Activated naive CD4-positive, alpha-beta T cell treated with anti-CD3 and anti-CD28 coated beads for 36 hours (primary cell): ENCODE data around the gene CRYAB. TPM values are rescaled to one million over a fixed set of nuclear protein-coding genes. Genes with fewer than 3 reads are reported as not detected.

Source experiments
- CTCF ChIA-PET: fragments of 350-600 bp; sonication (Branson Sonifier 250); formaldehyde crosslinking; loops from one replicate; lab custom pipeline; 2021; ENCODE audit warnings: antibody characterized with exemption; lab: Charles Lee
- DNase-seq: peaks from one replicate; pipeline ENCODE4 v3.0.0-alpha.2; 2020
- H3K27ac Mint-ChIP-seq: one replicate; pipeline ENCODE4 v1.8.0; 2021; ENCODE audit warnings: mild to moderate bottlenecking, mixed read lengths
- H3K27me3 Mint-ChIP-seq: one replicate; pipeline ENCODE4 v1.8.0; 2021; ENCODE audit warnings: low read depth, mixed read lengths
- H3K36me3 Mint-ChIP-seq: one replicate; pipeline ENCODE4 v1.8.0; 2021; ENCODE audit warnings: low read depth, mixed read lengths
- H3K4me1 Mint-ChIP-seq: one replicate; pipeline ENCODE4 v1.8.0; 2021; ENCODE audit warnings: low read depth, mixed read lengths
- H3K4me3 Mint-ChIP-seq: one replicate; pipeline ENCODE4 v1.8.0; 2021; ENCODE audit warnings: mild to moderate bottlenecking, moderate library complexity, mixed read lengths
- H3K9me3 Mint-ChIP-seq: one replicate; pipeline ENCODE4 v1.8.0; 2021; ENCODE audit warnings: mixed read lengths
- intact Hi-C: fragments of 100-400 bp; cut with micrococcal nuclease; formaldehyde crosslinking; loops from one replicate; pipeline ENCODE4 v1.15.1; 2023
- total RNA-seq, 2 experiments: library from RNA; stranded (reverse); gene quantifications; one replicate each; pipeline ENCODE4 v1.2.3, GENCODE V29; 2021

CRYAB gene
- total RNA-seq, 2 experiments from 2014 or later, result not detected

DNA sequence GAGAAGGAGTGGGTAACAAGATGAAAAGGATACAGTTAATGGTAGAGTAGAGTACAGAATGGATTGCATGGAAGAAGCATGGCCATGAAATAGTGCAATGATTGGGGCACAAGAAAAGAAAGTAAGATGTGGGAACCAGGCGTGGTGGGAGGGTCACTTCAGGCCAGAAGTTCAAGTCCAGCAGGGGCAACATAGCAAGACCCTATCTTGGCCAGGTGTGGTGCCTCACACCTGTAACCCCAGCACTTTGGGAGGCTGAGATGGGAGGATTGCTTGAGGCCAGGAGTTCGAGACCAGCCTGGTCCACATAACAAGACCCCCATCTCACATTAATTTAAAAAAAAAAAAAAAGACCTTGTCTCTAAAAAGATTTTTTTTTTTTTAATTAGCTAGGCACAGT, 5.7 kb upstream of the CRYAB start:
- H3K27ac Mint-ChIP-seq, result no peak overlapping the region
- DNase-seq, result no peak
- H3K9me3 Mint-ChIP-seq, result no peaks in the 10 kb centered on the region
- no peak overlapping the region for H3K4me3 Mint-ChIP-seq
- CTCF ChIA-PET, result no interaction called here
- H3K4me1 Mint-ChIP-seq, result peaks cover 2% of the 10 kb centered on the region
- peaks cover 33% of the 10 kb centered on the region for H3K27me3 Mint-ChIP-seq
- intact Hi-C loops, result no loop called here
- no peaks in the 10 kb centered on the region for H3K36me3 Mint-ChIP-seq

DNA sequence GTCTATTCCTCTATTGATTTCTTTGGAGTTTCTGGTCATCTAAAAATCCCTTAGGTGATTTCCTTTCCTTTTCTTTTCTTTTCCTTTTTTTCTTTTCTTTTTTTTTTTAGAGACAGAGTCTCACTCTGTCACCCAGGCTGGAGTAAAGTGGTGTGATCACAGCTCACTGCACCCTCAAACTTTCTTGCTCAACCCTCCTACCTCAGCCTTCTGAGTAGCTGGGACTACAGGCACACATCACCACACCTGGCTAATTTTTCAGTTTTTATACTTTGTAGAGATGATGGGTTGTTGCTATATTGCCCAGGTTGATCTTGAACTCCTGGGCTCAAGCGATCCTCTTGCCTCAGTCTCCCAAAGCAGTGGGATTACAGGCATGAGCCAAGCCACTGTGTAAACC, 5.2 kb upstream of the CRYAB start:
- H3K36me3 Mint-ChIP-seq, result no peaks in the 10 kb centered on the region
- peaks cover 36% of the 10 kb centered on the region for H3K27me3 Mint-ChIP-seq
- H3K27ac Mint-ChIP-seq, result no peak overlapping the region
- no peak for DNase-seq
- no peak overlapping the region for H3K4me3 Mint-ChIP-seq
- H3K4me1 Mint-ChIP-seq, result peaks cover 2% of the 10 kb centered on the region
- intact Hi-C loops, result no loop called here
- CTCF ChIA-PET, result no interaction called here
- H3K9me3 Mint-ChIP-seq, result no peaks in the 10 kb centered on the region

- intact Hi-C loops, result no loop called here
- Mint-ChIP-seq H3K9me3 (no peaks in the 10 kb centered on the region), H3K4me3 (no peak overlapping the region), H3K27me3 (peaks cover 44% of the 10 kb centered on the region), H3K36me3 (no peaks in the 10 kb centered on the region), H3K4me1 (peaks cover 2% of the 10 kb centered on the region), H3K27ac (no peak overlapping the region)
- no peak for DNase-seq
- CTCF ChIA-PET, result interaction anchor here (0.9 kb wide), 1 partner anchor 18 kb away, joined by 3 read pairs; no protein-coding TSS in a partner anchor
Measured at GRCh38 chr11:111913997-111914396, 2.4 kb upstream of the CRYAB start.

- no peak for DNase-seq
- CTCF ChIA-PET, result interaction anchor here (0.9 kb wide), 1 partner anchor 18 kb away, joined by 3 read pairs; no protein-coding TSS in a partner anchor
- Mint-ChIP-seq H3K36me3 (no peaks in the 10 kb centered on the region), H3K4me1 (no peaks in the 10 kb centered on the region), H3K4me3 (no peak overlapping the region), H3K27me3 (peaks cover 44% of the 10 kb centered on the region), H3K9me3 (no peaks in the 10 kb centered on the region), H3K27ac (no peak overlapping the region)
- intact Hi-C loops, result no loop called here
Measured at GRCh38 chr11:111913031-111913861, 1.7 kb upstream of the CRYAB start.

- H3K27ac Mint-ChIP-seq, result no peak within 1 kb of the TSS
- no peak for DNase-seq
- CTCF ChIA-PET, result no interaction called here
- intact Hi-C loops, result no loop called here
- no peaks in the 10 kb centered on the region for H3K4me1 Mint-ChIP-seq
- no peaks in the 10 kb centered on the region for H3K36me3 Mint-ChIP-seq
- no peak within 1 kb of the TSS for H3K4me3 Mint-ChIP-seq
- H3K27me3 Mint-ChIP-seq, result peaks cover 39% of the 10 kb centered on the region
- H3K9me3 Mint-ChIP-seq, result no peaks in the 10 kb centered on the region
Measured at GRCh38 chr11:111912535-111912934, 965 bp upstream of the CRYAB start, which contains the start of gene HSPB2. TSS of gene HSPB2 (plus strand) at chr11:111912734. CDS start at chr11:111912830, 96 bp downstream.

DNA sequence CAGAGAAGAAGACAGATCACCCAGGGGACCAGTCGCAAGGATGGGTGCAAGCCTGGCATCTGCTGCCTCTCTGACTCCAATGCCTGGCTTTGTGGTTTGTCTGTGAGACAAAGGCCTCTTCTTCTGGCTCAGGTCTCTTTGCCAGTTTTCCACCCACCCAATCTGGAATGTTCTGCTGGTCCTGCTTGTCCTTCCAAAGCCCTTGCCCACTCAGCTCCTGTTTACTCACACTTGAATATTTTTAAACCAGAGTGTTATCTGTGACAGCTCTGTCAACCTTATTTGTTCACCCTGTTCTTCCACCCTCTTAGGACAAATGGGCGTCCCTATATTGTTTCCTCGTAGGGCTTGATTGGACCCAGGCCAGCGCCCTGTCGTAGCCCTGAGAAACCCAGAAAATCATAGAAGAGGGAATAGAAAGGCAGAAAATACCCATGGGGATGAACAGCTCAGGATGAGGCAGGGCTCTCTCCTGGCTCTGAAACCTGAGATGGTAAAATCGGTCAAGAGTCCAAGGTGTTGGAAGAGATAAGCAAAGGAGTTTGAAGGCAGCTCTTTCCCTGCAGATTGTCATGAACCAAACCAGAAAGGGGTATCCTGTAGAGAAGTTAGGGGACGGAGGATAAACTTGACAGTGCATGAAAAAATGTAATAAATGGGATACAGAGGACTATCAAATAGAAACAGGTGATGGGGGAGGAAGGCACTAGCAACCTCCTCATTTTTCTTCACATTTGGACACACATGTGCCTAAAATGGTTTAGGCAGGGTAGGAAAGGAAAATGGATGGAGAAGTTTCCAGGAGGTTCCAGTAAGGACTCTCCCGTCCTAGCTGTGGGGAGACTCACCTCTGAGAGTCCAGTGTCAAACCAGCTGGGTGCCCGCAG, 651 bp downstream of the CRYAB start:
- H3K4me3 Mint-ChIP-seq, result no peak overlapping the region
- intact Hi-C loops, result no loop called here
- no peaks in the 10 kb centered on the region for H3K36me3 Mint-ChIP-seq
- H3K27ac Mint-ChIP-seq, result no peak overlapping the region
- no peaks in the 10 kb centered on the region for H3K4me1 Mint-ChIP-seq
- CTCF ChIA-PET, result interaction anchor here (1.0 to 1.3 kb wide), 2 partner anchors 18 to 21 kb away, joined by 3 to 4 read pairs; no protein-coding TSS in a partner anchor
- no peaks in the 10 kb centered on the region for H3K9me3 Mint-ChIP-seq
- peaks cover 34% of the 10 kb centered on the region for H3K27me3 Mint-ChIP-seq
- no peak for DNase-seq

DNA sequence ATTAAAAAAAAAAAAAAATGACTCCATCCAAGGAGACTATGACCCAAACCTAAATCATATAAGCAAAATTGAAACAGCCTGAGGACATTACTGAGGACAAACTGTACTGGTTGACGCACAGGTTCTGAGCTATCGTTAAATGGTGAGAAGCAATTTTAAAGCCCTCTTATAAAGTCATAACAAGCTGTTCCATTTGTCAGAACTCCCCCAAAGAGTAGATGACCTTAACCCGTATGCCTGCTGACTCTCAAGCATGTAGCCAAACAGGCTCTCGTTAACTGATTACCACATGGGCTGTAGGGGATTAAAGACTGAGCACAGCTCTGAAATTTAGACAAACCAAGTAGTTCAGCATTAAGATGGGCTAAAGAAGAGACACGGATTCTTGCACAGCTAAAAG, 2.2 kb downstream of the CRYAB start:
- CTCF ChIA-PET, result interaction anchor here (1.3 kb wide), 1 partner anchor 22 kb away, joined by 4 read pairs; no protein-coding TSS in a partner anchor
- intact Hi-C loops, result no loop called here
- H3K4me1 Mint-ChIP-seq, result no peaks in the 10 kb centered on the region
- DNase-seq, result no peak
- H3K27me3 Mint-ChIP-seq, result peaks cover 29% of the 10 kb centered on the region
- H3K4me3 Mint-ChIP-seq, result no peak overlapping the region
- H3K27ac Mint-ChIP-seq, result no peak overlapping the region
- no peaks in the 10 kb centered on the region for H3K36me3 Mint-ChIP-seq
- H3K9me3 Mint-ChIP-seq, result no peaks in the 10 kb centered on the region

DNA sequence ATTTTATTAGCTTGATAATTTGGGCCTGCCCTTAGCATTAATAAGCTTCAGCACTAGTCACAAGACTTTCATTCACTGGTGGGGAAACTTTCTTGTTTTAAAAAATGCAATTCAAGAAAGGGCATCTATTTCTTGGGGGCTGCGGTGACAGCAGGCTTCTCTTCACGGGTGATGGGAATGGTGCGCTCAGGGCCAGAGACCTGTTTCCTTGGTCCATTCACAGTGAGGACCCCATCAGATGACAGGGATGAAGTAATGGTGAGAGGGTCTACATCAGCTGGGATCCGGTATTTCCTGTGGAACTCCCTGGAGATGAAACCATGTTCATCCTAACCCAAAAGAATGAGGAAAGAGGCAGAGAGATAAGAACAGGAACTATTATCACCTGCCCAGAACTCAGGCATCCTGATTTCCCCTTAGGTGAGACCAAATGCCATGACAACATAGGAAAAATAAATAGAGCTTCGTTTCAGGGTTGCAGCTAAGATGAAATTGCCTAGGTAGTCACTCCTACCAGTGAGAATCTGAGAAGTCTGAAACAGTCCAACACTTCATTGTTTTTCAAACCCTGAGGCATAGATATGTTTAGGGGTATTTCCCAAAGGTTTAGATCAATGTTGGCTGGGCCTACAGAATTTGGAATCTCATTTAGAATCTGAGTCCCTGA, 2.8 kb downstream of the CRYAB start:
- intact Hi-C loops, result no loop called here
- Mint-ChIP-seq H3K9me3 (no peaks in the 10 kb centered on the region), H3K36me3 (no peaks in the 10 kb centered on the region), H3K4me1 (no peaks in the 10 kb centered on the region), H3K27ac (no peak overlapping the region), H3K4me3 (no peak overlapping the region), H3K27me3 (peaks cover 23% of the 10 kb centered on the region)
- CTCF ChIA-PET, result no interaction called here
- DNase-seq, result no peak

GRCh38 chr11:111906680-111907079, 4.9 kb downstream of the CRYAB start:
- Mint-ChIP-seq H3K4me3 (no peak overlapping the region), H3K27me3 (peaks cover 12% of the 10 kb centered on the region), H3K9me3 (no peaks in the 10 kb centered on the region), H3K36me3 (no peaks in the 10 kb centered on the region), H3K27ac (no peak overlapping the region), H3K4me1 (no peaks in the 10 kb centered on the region)
- CTCF ChIA-PET, result no interaction called here
- intact Hi-C loops, result no loop called here
- no peak for DNase-seq

DNA sequence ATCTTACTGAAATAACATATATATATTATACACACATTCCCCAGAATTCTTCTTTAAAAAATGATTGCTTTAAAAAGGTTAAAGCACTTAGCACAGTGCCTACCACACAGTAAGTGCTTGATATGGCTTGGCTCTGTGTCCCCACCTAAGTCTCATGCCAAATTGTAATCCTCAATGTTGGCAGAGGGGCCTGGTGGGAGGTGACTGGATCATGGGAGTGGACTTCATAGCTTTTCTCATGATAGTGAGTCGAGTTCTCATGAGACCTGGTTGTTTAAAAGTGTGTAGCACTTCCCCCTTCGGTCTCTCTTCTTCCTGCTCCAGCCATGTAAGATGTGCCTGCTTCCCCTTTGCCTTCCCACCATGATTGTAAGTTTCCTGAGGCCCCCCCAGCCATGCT, 6.2 kb downstream of the CRYAB start:
- H3K4me3 Mint-ChIP-seq, result no peak overlapping the region
- intact Hi-C loops, result no loop called here
- H3K27me3 Mint-ChIP-seq, result peaks cover 6% of the 10 kb centered on the region
- CTCF ChIA-PET, result no interaction called here
- no peak overlapping the region for H3K27ac Mint-ChIP-seq
- H3K4me1 Mint-ChIP-seq, result no peaks in the 10 kb centered on the region
- no peaks in the 10 kb centered on the region for H3K36me3 Mint-ChIP-seq
- no peaks in the 10 kb centered on the region for H3K9me3 Mint-ChIP-seq
- no peak for DNase-seq

DNA sequence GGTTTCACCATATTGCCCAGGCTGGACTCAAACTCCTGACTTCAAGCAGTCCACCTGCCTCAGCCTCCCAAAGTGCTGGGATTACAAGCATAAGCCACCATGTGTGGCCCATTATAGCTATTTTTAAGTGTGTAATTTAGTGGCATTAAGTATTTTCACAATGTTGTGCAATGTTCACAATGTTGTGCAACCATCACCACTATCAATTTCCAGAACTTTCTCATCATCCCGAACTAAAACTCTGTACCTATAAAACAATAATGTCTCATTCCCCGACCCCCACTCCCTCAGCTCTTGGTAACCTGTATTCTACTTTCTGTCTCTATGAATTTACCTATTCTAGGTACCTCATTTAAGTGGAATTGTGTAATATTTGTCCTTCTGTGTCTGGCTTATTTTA, 24.7 kb downstream of the CRYAB start:
- peaks cover 8% of the 10 kb centered on the region for H3K36me3 Mint-ChIP-seq
- no peak for DNase-seq
- H3K9me3 Mint-ChIP-seq, result no peaks in the 10 kb centered on the region
- peaks cover 8% of the 10 kb centered on the region for H3K4me1 Mint-ChIP-seq
- H3K27ac Mint-ChIP-seq, result no peak overlapping the region
- H3K27me3 Mint-ChIP-seq, result no peaks in the 10 kb centered on the region
- H3K4me3 Mint-ChIP-seq, result no peak overlapping the region
- CTCF ChIA-PET, result interaction anchor here (1.0 to 1.1 kb wide), 2 partner anchors 16 to 95 kb away, joined by 4 read pairs; no protein-coding TSS in a partner anchor
- intact Hi-C loops, result no loop called here

- Mint-ChIP-seq H3K4me3 (no peak overlapping the region), H3K27me3 (no peaks in the 10 kb centered on the region), H3K36me3 (peaks cover 8% of the 10 kb centered on the region), H3K27ac (no peak overlapping the region), H3K9me3 (no peaks in the 10 kb centered on the region), H3K4me1 (peaks cover 15% of the 10 kb centered on the region)
- CTCF ChIA-PET, result interaction anchor here (1.1 to 1.3 kb wide), 2 partner anchors 14 to 96 kb away, joined by 3 to 4 read pairs; no protein-coding TSS in a partner anchor
- intact Hi-C loops, result no loop called here
- no peak for DNase-seq
Measured at GRCh38 chr11:111886032-111886431, 25.5 kb downstream of the CRYAB start.
